Measurements from ENCODE around the gene EI24. TPM values are rescaled to one million over a fixed set of nuclear protein-coding genes. Genes with fewer than 3 reads are reported as not detected.

Gene EI24
- total and polyA plus RNA-seq, 2 donors (not counting 1 experiment from before 2014, with no cell fraction given): 12.9 to 21.9 TPM

- no peaks in the 10 kb centered on the region for H3K79me2 ChIP-seq (ENCODE audit: control insufficient read depth, insufficient read depth, low read length)
- H3K4me1 ChIP-seq (ENCODE audit: control insufficient read depth in 2 of 2, insufficient read depth in 2 of 2, low read length in 2 of 2): no peaks in the 10 kb centered on the region
- no peak overlapping the region for H2AFZ ChIP-seq (ENCODE audit: insufficient read depth, low read depth, low read length, poor library complexity, severe bottlenecking)
- POLR2A ChIA-PET: no interaction called here
- Mint-ChIP-seq H3K27me3 (no peaks in the 10 kb centered on the region), H3K4me3 (no peak overlapping the region), H3K9me3 (ENCODE audit: insufficient read depth) (no peaks in the 10 kb centered on the region), H3K27ac (no peak overlapping the region), H3K4me1 (no peaks in the 10 kb centered on the region)
- no peak overlapping the region for H3K4me2 ChIP-seq (replicated peaks; ENCODE audit: low read depth, low read length, poor library complexity, severe bottlenecking)
- no peak overlapping the region for H3K4me3 ChIP-seq (ENCODE audit: control extremely low read depth in 1 of 5, extremely low read depth in 1 of 5, insufficient read depth in 1 of 5, low read depth in 2 of 5, low read length in 4 of 5)
- H3K36me3 ChIP-seq (replicated peaks in 1 of 2; ENCODE audit: control extremely low read depth in 1 of 2, control insufficient read depth in 1 of 2, extremely low read depth in 1 of 2, insufficient read depth in 2 of 2, low read length in 1 of 2): peaks cover 0 to 52% of the 10 kb centered on the region in 2 experiments
- CTCF ChIA-PET: interaction anchor here (2.2 kb wide), 1 partner anchor 14 kb away, joined by 5 read pairs; the partner anchor contains the start of gene EI24
- no peak overlapping the region for H3K27ac ChIP-seq (ENCODE audit: low read length in 2 of 2)
- intact Hi-C loops (cut with micrococcal nuclease): no loop called here
- 98% methylated on average over 5 of the region's 11 CpGs for WGBS (ENCODE audit: insufficient coverage)
- no peak overlapping the region for H3K9ac ChIP-seq (ENCODE audit: low read length)
- no peaks in the 10 kb centered on the region for H3K9me3 ChIP-seq (ENCODE audit: control extremely low read depth in 1 of 3, control insufficient read depth in 2 of 3, insufficient read depth in 1 of 3, low read length in 2 of 3)
- H4K20me1 ChIP-seq (ENCODE audit: control insufficient read depth, insufficient read depth, low read length, poor library complexity, severe bottlenecking): no peaks in the 10 kb centered on the region
- TF ChIP-seq EZH2 (IDR thresholded peaks at IDR 0.05; ENCODE audit: borderline replicate concordance, insufficient read depth, low read depth, low read length, poor library complexity, severe bottlenecking): no peak
- TF ChIP-seq, protein P1, sequence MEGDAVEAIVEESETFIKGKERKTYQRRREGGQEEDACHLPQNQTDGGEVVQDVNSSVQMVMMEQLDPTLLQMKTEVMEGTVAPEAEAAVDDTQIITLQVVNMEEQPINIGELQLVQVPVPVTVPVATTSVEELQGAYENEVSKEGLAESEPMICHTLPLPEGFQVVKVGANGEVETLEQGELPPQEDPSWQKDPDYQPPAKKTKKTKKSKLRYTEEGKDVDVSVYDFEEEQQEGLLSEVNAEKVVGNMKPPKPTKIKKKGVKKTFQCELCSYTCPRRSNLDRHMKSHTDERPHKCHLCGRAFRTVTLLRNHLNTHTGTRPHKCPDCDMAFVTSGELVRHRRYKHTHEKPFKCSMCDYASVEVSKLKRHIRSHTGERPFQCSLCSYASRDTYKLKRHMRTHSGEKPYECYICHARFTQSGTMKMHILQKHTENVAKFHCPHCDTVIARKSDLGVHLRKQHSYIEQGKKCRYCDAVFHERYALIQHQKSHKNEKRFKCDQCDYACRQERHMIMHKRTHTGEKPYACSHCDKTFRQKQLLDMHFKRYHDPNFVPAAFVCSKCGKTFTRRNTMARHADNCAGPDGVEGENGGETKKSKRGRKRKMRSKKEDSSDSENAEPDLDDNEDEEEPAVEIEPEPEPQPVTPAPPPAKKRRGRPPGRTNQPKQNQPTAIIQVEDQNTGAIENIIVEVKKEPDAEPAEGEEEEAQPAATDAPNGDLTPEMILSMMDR (IDR thresholded peaks at IDR 0.05): no peak
- no peaks in the 10 kb centered on the region for H3K27me3 ChIP-seq (replicated peaks in 1 of 4; ENCODE audit: control extremely low read depth in 1 of 4, control insufficient read depth in 3 of 4, insufficient read depth in 4 of 4, low read length in 3 of 4)
- ATAC-seq (ENCODE audit: low read depth) (no peak), DNase-seq (no peak)
Measured at GRCh38 chr11:125583496-125583895, 14.2 kb downstream of the EI24 start.

- H3K4me1 ChIP-seq (ENCODE audit: control insufficient read depth in 2 of 2, insufficient read depth in 2 of 2, low read length in 2 of 2): no peaks in the 10 kb centered on the region
- Mint-ChIP-seq H3K9me3 (ENCODE audit: insufficient read depth) (no peaks in the 10 kb centered on the region), H3K27me3 (no peaks in the 10 kb centered on the region), H3K27ac (no peak overlapping the region), H3K4me3 (no peak overlapping the region), H3K4me1 (no peaks in the 10 kb centered on the region)
- H3K79me2 ChIP-seq (ENCODE audit: control insufficient read depth, insufficient read depth, low read length): no peaks in the 10 kb centered on the region
- H3K4me3 ChIP-seq (ENCODE audit: control extremely low read depth in 1 of 5, extremely low read depth in 1 of 5, insufficient read depth in 1 of 5, low read depth in 2 of 5, low read length in 4 of 5): no peak overlapping the region
- H3K27ac ChIP-seq (ENCODE audit: low read length in 2 of 2): no peak overlapping the region
- no peak for ATAC-seq (ENCODE audit: low read depth)
- CTCF ChIA-PET: interaction anchor here (1.0 kb wide), 1 partner anchor 163 kb away, joined by 3 read pairs; no protein-coding TSS in a partner anchor
- POLR2A ChIA-PET: no interaction called here
- no peaks in the 10 kb centered on the region for H3K9me3 ChIP-seq (ENCODE audit: control extremely low read depth in 1 of 3, control insufficient read depth in 2 of 3, insufficient read depth in 1 of 3, low read length in 2 of 3)
- no peak overlapping the region for H3K9ac ChIP-seq (ENCODE audit: low read length)
- peaks cover 0 to 38% of the 10 kb centered on the region in 2 experiments for H3K36me3 ChIP-seq (replicated peaks in 1 of 2; ENCODE audit: control extremely low read depth in 1 of 2, control insufficient read depth in 1 of 2, extremely low read depth in 1 of 2, insufficient read depth in 2 of 2, low read length in 1 of 2)
- intact Hi-C loops (cut with micrococcal nuclease): no loop called here
- no peaks in the 10 kb centered on the region for H3K27me3 ChIP-seq (replicated peaks in 1 of 4; ENCODE audit: control extremely low read depth in 1 of 4, control insufficient read depth in 3 of 4, insufficient read depth in 4 of 4, low read length in 3 of 4)
- TF ChIP-seq, protein P1 (IDR thresholded peaks at IDR 0.05): no peak
- no peak for TF ChIP-seq EZH2 (IDR thresholded peaks at IDR 0.05; ENCODE audit: borderline replicate concordance, insufficient read depth, low read depth, low read length, poor library complexity, severe bottlenecking)
- WGBS (ENCODE audit: insufficient coverage): no CpG with 5 or more reads among the region's 1 CpG
- no peaks in the 10 kb centered on the region for H4K20me1 ChIP-seq (ENCODE audit: control insufficient read depth, insufficient read depth, low read length, poor library complexity, severe bottlenecking)
- no peak overlapping the region for H3K4me2 ChIP-seq (replicated peaks; ENCODE audit: low read depth, low read length, poor library complexity, severe bottlenecking)
- no peak for DNase-seq
- H2AFZ ChIP-seq (ENCODE audit: insufficient read depth, low read depth, low read length, poor library complexity, severe bottlenecking): no peak overlapping the region
Measured at GRCh38 chr11:125585487-125585886, 16.2 kb downstream of the EI24 start.
